Neural progenitor cell (in vitro differentiated cells): ENCODE results near the gene FTCD.

Experiments
- EZH2 ChIP-seq: fragments of 200-600 bp; sonication (generic); IDR thresholded peaks from 2 replicates; pipeline ENCODE4 v1.6.1; 2017; ENCODE audit warnings: antibody characterized with exemption, mild to moderate bottlenecking, moderate library complexity
- EZH2phosphoT487 ChIP-seq: fragments of 200-600 bp; sonication (generic); IDR thresholded peaks from 2 replicates; pipeline ENCODE4 v1.6.1; 2017; ENCODE audit warnings: antibody characterized with exemption
- TF ChIP-seq, protein P1 (sequence below): fragments of 200-600 bp; sonication (generic); IDR thresholded peaks from 2 replicates; pipeline ENCODE4 v1.5.1; 2017; ENCODE audit warnings: antibody characterized with exemption, mild to moderate bottlenecking

DNA sequence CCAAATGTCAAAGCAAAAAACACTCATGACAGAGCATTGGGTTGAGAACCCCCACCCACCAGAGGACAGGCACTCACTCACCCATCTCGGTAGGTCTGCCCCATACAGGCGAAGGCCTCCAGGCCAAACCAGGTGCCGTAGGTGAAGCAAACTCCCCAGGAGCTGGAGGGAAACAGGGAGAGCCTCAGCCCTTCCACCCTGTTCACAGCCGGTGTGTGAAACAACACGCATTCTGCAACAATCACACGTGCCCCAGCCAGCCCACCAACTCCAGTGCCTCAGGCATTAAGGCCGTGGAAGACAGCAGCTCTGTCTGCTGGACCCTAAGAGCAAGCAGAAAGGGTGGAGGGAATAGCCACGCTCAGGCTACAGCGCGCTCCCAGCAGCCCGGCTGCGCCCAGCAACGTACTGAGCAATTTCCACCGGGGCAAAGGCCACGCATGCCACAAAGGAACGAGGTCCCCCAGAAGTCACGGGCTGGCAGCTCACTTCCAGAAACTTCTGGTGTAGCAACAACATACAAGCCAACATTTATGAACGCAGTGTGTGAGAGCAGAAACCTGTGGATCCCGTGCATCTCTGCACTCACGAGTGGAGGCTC, 40.3 kb upstream of the FTCD start:
- TF ChIP-seq, protein P1, sequence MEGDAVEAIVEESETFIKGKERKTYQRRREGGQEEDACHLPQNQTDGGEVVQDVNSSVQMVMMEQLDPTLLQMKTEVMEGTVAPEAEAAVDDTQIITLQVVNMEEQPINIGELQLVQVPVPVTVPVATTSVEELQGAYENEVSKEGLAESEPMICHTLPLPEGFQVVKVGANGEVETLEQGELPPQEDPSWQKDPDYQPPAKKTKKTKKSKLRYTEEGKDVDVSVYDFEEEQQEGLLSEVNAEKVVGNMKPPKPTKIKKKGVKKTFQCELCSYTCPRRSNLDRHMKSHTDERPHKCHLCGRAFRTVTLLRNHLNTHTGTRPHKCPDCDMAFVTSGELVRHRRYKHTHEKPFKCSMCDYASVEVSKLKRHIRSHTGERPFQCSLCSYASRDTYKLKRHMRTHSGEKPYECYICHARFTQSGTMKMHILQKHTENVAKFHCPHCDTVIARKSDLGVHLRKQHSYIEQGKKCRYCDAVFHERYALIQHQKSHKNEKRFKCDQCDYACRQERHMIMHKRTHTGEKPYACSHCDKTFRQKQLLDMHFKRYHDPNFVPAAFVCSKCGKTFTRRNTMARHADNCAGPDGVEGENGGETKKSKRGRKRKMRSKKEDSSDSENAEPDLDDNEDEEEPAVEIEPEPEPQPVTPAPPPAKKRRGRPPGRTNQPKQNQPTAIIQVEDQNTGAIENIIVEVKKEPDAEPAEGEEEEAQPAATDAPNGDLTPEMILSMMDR, result no peak
- TF ChIP-seq EZH2phosphoT487 (no peak), EZH2 (no peak)
